HG03135 (cell line): ENCODE data around the gene CDC42EP3.
A peak's percentile ranks its signal among the peaks of the same experiment; 100 is the strongest.

Source experiments
- ATAC-seq: cut with Tn5 transposase; IDR thresholded peaks from one replicate; pipeline ENCODE4 v1.9.1; 2021; ENCODE audit warnings: mild to moderate bottlenecking, moderate library complexity; ENCODE audit not compliant: unreplicated experiment

CDC42EP3 gene

DNA sequence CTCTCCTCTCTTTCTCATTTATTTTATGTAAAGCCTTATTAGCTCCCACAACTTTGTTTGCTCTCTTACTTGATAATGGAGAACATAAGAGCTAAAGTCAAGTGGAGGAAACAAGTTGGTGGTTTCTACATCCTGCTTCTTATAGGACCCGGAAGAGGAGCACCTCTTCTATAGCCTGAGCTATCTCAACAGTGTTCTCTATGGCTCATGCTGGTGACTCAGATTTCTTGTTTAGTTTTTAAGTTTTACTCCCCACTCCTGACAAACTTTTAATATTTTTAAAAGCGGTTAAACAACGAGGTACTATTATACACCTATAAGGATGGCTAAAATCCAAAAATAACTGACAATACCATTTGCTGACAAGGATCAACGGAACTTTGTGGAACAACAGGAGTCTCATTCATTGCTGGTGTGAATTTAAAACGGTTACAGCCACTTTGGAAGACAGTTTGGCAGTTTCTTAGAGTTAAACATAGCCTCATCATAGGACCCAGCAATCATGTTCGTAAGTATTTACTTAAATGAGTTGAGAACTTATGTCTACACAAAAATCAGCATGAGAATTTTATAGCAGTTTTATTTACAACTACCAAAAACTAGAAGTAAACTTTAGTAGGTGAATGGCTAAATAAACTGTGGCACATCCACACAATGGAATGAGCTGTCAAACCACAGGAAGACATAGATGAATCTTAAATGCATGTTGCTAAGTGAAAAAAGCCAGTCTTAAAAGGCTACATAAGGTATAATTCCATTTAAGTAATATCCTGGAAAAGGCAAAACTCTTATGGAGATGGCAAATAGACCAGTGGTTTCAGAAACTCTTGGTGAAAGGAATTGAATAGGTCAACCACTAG lies 12.7 kb upstream of the CDC42EP3 start:
- ATAC-seq = no peak

DNA sequence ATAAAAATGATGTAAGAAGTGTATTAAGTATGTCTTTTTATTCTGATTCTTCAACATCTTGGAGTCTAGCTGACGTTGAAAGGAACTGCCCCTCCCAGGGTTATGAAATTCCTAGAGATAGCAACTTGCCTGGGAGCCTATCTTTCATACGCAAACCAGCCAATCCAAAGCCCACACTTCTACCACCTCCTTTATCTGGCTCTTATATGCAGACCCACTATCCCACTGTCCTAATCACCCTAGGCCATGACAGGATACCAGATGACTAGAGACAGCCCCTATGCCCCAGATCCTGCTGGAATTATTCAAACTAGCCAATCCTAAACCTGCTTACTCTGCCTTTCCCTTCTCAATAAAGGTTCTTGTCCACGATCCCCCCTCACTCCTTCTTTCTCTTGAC lies 11.8 kb upstream of the CDC42EP3 start:
- ATAC-seq = no peak

DNA sequence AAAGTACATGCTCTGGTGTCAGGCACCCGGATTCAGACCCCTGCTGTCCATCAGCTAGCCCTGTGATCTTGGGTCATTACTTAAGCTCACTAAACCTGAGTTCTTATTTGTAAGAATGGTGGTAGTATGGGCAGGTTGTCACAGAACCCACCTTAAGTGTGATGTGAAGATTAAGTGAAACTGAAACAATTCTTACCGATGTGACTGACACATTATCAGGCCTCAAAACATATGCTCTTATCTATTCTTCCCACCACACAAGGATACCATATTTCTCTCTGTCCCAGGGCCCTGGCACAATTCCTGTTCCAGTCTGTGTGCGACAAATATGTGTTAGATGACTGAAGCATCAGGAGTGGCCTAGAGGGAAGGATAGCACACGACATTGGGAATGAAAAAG lies 11.0 kb upstream of the CDC42EP3 start:
- ATAC-seq = no peak

DNA sequence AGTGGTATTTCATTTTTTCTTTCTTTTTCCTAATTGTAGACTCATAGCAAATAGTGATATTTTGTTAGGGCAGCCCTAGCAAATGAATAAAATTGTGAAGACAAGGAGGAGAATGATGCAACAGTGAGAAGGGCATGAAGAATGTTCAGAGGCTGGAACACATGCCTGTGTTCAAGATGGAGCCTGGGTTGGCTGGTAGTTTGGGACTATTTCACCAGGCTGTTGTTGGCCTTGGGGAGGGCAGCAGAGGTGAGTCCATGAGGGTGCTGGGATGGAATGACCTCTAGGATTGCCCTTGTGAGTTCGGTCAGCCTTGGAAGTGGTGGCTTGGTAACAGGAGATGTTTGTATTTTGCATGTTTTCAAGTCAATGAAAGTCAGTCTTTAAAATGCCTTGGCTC lies 10.1 kb upstream of the CDC42EP3 start:
- ATAC-seq = no peak

DNA sequence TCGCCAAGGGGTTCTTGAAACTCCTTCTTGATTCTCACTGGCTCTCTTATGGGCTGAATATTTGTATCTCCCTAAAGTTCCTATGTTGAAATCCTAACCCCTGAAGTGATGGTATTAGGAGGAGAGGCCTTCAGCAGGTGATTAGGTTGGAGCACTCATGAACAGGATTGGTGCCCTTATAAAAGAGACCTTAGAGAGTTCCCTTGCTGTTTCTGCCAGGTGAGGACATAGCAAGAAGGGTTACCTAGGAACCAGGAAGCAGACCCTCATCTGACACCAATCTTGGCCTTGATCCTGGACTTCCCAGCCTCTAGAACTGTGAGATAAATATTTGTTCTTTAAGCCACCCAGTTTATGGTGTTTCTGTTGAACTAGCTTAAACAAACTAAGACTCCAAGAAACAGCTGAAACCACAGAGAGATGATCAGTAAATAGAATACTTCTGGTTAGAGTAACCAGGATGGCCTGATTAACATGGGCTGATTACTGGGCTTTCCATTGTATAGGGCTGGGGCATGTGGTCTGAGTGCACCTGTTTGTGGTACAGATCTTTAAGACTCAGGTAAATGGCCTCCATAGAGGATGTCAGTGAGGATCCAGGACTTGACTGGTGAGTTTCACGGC lies 7.7 kb upstream of the CDC42EP3 start:
- no peak for ATAC-seq

DNA sequence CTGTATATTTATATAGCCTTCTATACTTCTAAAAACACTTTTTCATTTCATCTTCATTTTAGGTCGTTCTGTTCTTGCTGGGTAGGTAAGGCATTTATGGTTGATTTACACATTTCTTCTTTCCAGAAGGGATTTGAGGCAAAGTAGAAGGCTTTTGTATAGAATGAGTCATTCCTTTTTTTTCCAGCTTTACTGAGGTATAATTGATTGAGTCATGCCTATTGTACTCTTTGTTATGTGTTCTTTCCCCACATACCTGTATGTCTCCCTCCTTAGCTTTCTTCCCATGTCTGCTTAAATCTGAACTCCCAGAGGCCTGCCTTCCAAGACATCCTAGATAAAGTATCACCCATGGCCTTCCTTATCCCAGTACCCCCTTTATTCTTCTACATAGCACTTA lies 4.8 kb upstream of the CDC42EP3 start:
- ATAC-seq = no peak

DNA sequence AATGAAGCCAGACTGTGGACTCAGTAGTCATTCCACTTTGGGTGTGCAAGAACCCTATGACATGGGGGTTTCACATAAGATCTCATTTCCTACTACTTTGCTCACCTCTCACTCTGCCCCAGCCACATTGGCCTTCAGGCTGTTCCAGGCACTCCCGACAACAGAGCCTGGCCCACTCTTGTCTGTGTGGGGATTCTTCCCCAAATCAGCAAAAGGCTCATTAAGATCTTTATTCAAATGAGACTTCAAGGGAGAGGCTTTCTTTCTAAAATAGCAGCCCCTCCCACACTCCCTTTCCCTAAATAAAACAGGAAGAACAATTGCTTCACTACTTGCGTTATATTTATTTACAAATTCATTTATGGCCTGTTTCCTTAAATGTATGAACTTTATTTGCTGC lies 3.5 kb upstream of the CDC42EP3 start:
- no peak for ATAC-seq

DNA sequence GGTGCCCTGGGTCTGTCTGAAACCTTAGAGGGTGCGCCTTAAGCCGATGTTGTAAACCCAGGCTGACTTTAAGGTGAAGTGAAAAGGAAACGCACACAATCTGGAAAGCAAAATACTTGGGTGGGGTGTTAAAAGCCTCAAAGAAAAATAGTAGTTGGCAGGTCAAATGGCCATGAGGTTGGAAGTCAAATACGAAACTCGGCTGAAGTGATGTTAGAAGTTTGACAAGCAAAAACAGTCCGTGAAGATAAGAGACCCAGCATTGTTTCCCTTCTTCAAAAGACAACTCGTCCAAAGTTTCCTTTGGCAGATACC lies 1.4 kb upstream of the CDC42EP3 start:
- no peak for ATAC-seq

DNA sequence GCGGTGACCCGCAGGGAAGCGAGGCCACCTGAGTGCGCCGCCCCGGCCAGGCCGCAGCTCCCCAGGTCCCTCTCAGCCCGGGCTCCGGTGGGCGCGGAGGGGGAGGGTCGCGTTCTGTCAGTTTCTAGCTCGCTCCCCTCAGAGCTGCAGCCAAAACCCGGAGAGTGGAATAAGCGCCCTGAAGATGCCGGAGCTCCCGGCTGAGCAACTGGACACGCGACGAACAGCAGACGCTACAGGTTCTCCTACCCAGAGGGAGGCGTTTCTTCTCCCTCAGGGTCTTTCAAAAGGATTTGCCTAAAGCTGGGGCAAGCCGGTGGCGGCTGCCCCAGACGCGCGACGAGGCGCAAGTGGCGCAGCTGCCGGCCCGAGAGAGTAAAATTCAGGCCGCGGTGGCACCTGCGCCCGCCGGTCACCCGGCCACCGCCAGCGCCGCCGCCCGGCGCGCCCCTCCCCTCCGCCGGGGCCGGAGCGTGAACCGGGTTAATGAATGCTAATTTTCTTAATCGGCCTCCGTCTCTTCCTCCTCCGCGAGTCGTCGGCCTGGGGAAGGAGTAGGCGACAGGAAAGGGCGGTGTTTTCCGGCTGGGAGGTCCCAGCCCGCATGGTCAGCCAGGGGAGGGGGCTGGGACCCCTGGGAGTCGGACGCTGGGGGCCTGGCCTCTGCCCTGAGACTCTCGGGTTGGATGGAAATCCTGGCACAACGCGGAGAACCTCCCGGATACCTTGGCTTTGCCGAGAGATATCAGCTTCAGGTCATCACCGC lies 845 bp upstream of the CDC42EP3 start:
- ATAC-seq = peak; percentile 49

DNA sequence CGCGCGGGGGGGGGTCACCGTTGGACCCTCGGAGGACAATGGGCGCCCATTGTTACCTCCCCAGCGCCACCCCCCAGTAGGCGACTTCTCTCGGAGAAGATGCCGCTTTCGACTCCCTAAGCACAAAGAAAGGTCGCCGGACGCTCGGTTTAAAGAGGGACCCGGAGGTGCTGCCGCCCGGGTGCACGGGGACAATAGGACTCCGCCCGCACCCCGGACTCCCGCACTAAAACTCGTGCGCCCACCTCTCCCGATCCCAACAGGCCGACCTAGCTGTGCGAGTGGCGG lies 318 bp upstream of the CDC42EP3 start:
- peak; percentile 20 for ATAC-seq

DNA sequence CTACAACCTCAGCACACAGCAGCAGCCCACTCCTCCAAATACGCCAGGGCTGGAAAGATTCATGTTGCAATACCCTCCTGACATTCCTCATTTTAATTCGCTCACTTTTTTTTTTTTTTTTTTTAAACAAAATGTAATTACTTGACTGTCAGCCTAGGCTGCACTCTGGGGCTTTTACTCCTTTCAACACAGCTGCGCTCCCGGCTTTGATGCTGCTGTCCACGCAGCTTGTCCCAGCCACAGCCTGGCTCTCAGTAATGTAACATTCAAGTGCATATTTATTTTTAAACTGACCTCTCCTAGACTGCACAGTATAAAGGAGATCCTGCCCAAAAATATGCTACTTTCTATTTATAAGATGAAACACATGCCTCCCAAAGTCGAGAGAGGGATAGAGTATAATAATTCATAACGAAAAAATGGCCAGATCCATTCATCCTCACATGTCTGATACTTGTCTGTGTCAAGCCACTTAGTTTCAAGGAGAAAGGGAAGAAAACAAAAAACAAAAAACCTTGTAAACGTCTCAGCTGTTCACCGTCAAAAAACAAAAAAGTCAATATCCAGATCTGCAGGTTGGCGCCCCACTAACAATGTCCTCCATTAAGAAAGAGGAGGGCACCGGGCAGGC lies 949 bp downstream of the CDC42EP3 start:
- ATAC-seq = no peak

DNA sequence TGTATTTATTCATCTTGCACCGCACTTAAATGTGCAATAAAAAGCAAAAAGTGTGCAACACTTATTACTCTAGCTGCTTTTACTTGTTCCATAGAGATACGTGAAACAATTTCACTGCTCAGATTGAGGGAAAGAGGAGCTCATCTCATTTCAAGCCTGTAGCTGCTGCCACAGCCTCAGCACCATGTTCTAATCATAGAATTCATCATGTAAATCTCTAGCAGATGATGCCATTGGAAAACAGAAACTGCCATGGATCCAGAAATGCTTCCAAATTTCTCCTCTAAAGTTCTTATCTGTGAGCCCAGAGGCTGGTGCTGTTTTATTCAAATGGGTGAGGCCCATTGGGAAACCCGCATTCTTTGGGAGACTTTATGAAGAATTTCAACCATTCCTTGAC lies 2.0 kb downstream of the CDC42EP3 start:
- no peak for ATAC-seq

DNA sequence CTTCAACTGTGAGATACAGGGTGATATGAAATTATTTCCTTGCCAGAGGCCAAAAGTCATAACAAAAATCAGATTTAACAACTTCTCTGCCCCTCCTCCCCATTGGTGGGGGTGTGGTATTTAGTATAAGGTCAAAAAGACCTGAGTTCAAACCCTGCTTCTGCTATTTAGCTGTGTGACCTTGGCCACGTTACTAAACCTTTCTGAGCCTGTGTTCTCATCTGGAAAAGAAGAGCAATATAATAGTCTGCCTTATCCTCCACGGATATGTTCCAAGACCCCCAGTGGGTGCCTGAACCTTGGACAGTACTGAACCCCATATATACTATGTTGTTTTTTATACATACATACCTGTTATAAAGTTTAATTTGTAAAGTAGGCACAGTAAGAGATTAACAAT lies 3.7 kb downstream of the CDC42EP3 start:
- ATAC-seq = no peak

DNA sequence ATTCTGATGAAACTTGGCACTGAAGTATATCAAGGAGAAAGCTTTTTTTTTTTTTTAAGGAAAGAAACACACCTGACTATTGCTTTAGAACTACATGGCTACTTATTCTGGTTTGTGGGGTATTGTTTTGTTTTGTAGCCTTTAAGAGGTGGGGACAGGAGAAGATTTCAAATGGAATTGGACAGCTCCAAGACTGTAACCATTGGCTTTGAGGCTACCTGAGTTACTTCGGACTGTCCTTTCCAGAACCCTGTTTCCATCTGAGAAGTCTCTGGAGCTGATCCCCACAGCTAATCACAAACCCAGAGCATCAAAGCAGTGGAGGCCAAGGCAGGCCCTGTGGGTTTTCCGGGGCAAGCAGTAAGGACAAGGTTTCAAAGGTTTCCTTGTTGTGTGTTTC lies 4.7 kb downstream of the CDC42EP3 start:
- ATAC-seq = no peak

DNA sequence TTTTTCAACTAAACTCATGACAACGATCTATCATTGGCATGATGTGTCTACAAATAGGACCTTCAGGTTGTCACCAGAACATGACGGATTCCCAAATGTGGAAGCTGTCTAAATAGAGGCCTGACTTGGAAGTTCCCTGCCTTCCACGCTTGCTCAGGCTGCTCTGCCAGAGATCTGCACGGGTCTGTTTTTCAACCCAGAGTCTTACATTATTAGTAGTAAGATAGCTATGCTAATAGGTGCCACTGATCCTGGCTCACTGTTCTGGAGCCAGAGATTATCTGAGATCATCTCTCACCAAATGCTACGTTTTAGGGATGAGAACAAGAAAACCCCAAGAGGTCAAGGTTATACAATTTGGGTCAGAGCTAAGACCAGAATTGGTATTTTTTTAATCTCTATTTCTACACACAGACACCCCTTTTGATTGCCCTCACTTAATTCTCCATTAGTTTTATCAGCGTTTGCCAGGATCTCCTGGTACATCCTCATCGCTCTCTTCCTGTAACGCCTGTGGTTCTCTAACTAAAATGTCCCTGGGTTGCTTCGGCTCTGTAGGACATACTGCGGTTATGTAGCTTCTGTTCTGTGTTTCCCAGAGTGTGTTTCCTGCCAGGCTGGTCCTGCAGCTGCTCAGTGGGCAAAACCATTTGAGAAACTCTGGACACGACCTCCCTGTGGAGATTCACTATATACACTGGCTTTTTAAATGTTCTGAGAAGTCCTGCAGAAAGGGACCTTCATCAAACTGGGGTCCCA lies 5.7 kb downstream of the CDC42EP3 start:
- ATAC-seq = no peak

DNA sequence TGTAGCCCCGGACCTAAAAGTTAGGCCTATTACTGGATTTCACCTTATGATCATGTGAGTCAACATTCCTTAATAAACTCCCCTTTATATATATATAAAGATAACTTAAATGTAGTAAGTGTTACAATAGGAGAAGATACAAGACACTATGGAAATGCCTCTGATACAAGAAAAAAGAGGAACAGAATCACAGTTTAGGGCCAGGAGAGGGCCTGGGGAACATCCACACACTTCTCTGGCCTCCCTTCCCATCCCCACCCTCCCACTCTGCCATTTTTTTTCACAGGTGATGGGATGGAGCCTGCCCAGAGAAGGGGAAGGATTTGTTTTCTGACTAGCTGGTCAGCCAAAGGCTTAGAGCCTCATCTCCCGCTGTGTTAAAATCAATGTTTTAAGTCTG lies 6.4 kb downstream of the CDC42EP3 start:
- ATAC-seq = no peak

DNA sequence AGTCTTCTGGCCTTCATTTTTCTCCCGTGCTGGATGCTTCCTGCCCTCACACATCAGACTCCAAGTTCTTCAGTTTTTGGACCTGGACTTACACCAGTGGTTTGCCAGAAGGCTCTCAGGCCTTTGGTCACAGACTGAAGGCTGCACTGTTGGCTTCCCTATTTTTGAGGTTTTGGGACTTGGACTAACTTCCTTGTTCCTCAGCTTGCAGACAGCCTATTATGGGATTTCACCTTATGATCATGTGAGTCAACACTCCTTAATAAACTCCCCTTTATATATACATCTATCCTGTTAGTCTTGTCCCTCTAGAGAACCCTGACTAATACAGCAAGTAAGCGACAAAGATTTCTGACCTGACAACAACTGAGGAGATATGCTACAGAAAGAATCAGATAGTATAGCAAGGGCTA lies 7.2 kb downstream of the CDC42EP3 start:
- ATAC-seq = no peak

DNA sequence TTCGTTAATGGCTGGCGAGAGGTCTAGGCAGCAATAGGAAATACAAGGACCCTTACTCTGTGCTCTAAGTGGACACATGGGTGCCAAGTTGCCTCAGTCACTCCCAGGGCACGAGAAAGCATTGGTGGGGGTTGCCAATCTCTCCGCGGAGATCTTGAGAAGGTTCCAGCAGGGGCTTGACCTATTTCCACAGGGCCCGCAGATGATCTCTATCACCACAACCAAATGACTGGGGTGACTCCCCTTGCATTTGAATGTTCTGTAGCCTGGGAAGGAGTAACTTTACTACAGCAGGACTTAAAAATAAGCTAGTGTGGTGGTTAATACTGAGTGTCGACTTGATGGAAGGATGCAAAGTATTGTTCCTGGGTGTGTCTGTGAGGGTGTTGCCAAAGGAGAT lies 8.1 kb downstream of the CDC42EP3 start:
- no peak for ATAC-seq

DNA sequence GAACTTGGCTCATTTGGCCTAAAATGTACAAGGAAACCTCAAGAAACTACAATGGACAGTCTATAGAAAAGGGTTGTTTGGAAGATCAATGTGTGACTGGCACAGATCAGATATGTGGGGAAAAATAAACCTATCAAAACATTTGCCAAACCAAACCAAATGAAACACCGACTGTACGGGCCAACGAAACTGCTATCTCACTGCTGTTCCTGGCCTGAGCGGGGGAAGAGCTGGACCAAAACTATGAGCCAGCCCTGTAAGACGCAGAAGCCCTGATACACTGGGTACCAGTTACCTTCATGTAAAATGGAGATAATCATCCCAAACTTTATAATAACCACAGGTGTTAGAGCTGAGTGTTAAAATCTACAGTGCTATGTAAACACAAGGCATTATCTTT lies 11.7 kb downstream of the CDC42EP3 start:
- ATAC-seq = no peak

DNA sequence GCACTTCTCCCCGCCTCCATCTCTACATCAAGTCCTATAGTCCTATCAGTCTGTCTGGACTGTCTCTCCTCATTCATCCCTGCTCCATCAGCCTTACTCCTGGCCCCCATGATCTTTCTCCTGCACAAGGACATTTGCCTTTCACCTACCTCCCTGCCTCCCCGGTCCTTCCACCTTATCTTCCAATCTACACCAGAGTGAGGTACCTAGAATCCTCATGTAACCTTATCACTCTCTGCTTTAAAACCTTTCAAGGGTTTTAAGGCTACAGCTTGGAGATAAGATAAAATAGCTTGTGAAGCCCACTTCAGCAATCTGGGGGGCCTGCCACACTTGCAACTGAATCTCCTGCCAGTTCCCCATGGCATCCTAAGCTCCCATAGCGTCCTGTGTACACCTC lies 12.8 kb downstream of the CDC42EP3 start:
- ATAC-seq = no peak

DNA sequence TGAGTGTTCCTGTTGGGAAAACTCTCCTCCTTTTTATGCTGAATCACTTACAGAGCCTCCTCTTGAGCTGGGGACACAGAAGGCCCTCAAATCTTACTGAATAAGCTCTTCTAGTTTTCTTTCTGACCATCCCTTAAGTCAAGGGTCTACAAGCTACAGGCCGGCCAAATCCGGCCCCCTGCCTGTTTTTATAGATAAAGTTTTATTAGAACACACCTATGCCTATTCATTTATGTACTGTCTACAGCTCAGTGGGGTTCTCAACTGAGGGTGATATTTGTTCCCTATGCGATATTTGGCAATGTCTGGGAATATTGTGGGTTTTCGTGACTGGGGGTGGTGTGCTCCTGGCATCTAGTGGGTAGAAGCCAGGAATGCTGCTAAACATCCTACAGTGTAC lies 14.0 kb downstream of the CDC42EP3 start:
- no peak for ATAC-seq
